ENCODE data around the gene COBL.

DNA sequence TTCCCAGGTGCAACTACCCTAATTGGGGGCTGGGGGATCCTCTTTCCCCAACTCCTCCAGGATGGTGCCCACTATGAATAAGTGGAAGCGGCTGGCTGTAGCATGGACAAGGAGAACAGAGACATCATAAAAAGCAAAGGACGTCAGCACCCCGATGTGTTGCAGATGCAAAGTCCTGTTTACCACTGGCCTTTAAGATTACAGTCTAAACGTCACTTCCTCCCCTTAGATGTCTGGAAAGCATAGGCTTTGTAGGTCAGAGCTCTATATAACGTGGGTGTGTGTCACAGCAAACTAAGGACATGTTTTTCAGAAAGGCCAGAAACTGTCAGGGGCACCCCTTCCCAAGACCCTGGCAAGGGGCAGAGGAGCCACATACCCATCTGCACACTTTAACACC is 7.9 kb downstream of the COBL start:
- TF ChIP-seq POLR2A (IDR thresholded peaks at IDR 0.05; ENCODE audit: low read depth, low read length) (no peak), TAF1 (IDR thresholded peaks at IDR 0.05; ENCODE audit: borderline replicate concordance, low read depth, low read length) (no peak), POLR2AphosphoS5 (IDR thresholded peaks at IDR 0.05; ENCODE audit: low read depth, low read length) (no peak)

Measured in GM12892 (cell line).